Liver (tissue), 3 donors: ENCODE results near the gene MGAT5.

Experiments used
- ATF3 ChIP-seq: IDR thresholded peaks from 2 replicates; pipeline ENCODE4 v1.6.1; 2016; ENCODE audit warnings: antibody characterized with exemption
- CTCF ChIP-seq: fragments of 150-350 bp; IDR thresholded peaks from 2 replicates; pipeline ENCODE4 v1.5.1; 2017; ENCODE audit warnings: improper control_type of control experiment, low read depth, low read length; ENCODE audit not compliant: missing input control
- EGR1 ChIP-seq, 2 donors: IDR thresholded peaks; 2 replicates each; pipeline ENCODE4 v1.6.1; 2016 to 2018; ENCODE audit warnings: antibody characterized with exemption in 2 of 2, low read depth in 2 of 2
- MAX ChIP-seq: IDR thresholded peaks from 2 replicates; pipeline ENCODE4 v1.6.1; 2016; ENCODE audit warnings: antibody characterized with exemption
- NR2F2 ChIP-seq: IDR thresholded peaks from 2 replicates; pipeline ENCODE4 v1.6.1; 2016; ENCODE audit warnings: antibody characterized with exemption
- RAD21 ChIP-seq, 2 donors: IDR thresholded peaks; 2 replicates each; pipeline ENCODE4 v1.6.1; 2016; ENCODE audit warnings: antibody characterized with exemption in 2 of 2, mild to moderate bottlenecking in 2 of 2
- TAF1 ChIP-seq: conservative IDR thresholded peaks from 2 replicates; pipeline ENCODE4 v1.6.1; 2016; ENCODE audit warnings: antibody characterized with exemption, mild to moderate bottlenecking
- TF ChIP-seq, protein P1 (sequence below): IDR thresholded peaks from 2 replicates; pipeline ENCODE4 v1.6.1; 2016; ENCODE audit warnings: antibody characterized with exemption, mild to moderate bottlenecking
- donor health status: healthy.
- donor health status: healthy.

DNA sequence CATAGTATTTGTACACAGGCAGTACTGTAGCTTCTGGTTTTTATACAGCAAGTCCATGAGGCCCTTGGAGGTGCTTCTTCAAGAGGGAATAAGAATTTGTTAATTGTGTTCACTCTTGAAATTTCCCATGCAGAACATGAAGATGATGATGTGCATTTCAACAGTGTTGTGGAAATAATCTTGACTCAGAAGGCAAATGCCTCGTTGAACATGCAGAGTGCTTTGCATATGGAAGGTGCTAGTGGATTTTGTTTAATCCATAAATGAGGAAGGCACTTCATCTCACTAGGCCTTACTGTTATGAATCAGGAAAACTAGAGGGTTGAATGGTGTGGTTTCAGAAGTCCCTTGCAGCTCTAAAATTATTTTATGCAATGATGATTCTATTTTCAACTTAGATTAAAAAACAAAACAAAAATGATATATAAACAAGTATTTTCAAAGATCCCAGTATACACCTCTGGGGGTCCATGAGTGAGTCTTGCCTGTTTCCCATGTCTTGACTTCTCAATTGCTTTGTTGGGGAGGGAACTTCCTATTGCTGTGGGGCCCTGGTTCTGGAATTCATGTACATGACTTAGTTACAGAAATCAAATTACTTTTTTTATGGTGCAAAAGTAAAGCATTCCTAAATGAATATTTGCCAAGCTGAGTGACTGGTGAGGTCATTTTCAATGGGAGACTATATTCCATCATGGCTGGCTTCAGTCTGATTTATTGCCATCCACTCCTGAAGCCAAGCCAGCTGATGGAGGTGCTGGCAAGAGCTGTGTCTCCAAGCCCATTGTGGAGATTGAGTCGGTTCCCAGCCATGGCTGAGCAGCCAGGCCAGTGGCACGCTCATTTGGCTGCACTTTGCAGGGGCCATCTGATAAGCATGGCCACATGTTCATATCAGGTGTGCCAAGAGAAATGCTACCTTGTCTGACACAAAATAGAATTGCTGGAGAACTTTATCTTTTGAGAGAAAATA is 56.5 kb downstream of the MGAT5 start:
- no peak for TF ChIP-seq EGR1 (IDR thresholded peaks at IDR 0.05; ENCODE audit: low read depth in 2 of 2)
- no peak for TF ChIP-seq ATF3
- TF ChIP-seq CTCF: no peak
- TF ChIP-seq MAX: no peak
- TF ChIP-seq, protein P1, sequence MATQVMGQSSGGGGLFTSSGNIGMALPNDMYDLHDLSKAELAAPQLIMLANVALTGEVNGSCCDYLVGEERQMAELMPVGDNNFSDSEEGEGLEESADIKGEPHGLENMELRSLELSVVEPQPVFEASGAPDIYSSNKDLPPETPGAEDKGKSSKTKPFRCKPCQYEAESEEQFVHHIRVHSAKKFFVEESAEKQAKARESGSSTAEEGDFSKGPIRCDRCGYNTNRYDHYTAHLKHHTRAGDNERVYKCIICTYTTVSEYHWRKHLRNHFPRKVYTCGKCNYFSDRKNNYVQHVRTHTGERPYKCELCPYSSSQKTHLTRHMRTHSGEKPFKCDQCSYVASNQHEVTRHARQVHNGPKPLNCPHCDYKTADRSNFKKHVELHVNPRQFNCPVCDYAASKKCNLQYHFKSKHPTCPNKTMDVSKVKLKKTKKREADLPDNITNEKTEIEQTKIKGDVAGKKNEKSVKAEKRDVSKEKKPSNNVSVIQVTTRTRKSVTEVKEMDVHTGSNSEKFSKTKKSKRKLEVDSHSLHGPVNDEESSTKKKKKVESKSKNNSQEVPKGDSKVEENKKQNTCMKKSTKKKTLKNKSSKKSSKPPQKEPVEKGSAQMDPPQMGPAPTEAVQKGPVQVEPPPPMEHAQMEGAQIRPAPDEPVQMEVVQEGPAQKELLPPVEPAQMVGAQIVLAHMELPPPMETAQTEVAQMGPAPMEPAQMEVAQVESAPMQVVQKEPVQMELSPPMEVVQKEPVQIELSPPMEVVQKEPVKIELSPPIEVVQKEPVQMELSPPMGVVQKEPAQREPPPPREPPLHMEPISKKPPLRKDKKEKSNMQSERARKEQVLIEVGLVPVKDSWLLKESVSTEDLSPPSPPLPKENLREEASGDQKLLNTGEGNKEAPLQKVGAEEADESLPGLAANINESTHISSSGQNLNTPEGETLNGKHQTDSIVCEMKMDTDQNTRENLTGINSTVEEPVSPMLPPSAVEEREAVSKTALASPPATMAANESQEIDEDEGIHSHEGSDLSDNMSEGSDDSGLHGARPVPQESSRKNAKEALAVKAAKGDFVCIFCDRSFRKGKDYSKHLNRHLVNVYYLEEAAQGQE: no peak
- TF ChIP-seq NR2F2: no peak
- TF ChIP-seq TAF1: no peak
- TF ChIP-seq RAD21 (IDR thresholded peaks at IDR 0.05): no peak
